A673 (cell line): ENCODE data around the gene GLRX3. TPM values are rescaled to one million over a fixed set of nuclear protein-coding genes. Genes with fewer than 3 reads are reported as not detected.
A peak's percentile ranks its signal among the peaks of the same experiment; 100 is the strongest.

Source experiments
- BruUV-seq: library from RNA; stranded (reverse); fragments of 400-500 nt; replicated peaks from 2 replicates; lab custom pipeline; 2021; lab: Mats Ljungman, UMichigan
- CTCF ChIA-PET: fragments of 300-600 bp; sonication (Branson Sonifier 250); formaldehyde crosslinking; loops from one replicate; lab custom pipeline; 2022; ENCODE audit warnings: antibody characterized with exemption; lab: Charles Lee
- POLR2A ChIA-PET: fragments of 300-600 bp; sonication (Branson Sonifier 250); formaldehyde crosslinking; loops from one replicate; lab custom pipeline; 2022; ENCODE audit warnings: antibody characterized with exemption; ENCODE audit not compliant: low non-redundant PET; lab: Charles Lee
- DNase-seq: peaks from one replicate; pipeline ENCODE4 v3.0.0-alpha.2; 2015; ENCODE audit warnings: low spot score
- H3K27ac ChIP-seq: fragments of 200-600 bp; sonication (generic); 2 replicates; pipeline ENCODE4 v1.5.1; 2016; ENCODE audit warnings: mixed run types, low read depth, mild to moderate bottlenecking, mixed read lengths, antibody characterized with exemption, low read length; ENCODE audit not compliant: poor library complexity, severe bottlenecking
- H3K27me3 ChIP-seq: fragments of 200-600 bp; sonication (generic); replicated peaks from 2 replicates; pipeline ENCODE4 v1.6.1; 2017; ENCODE audit warnings: mixed run types, low read depth, mild to moderate bottlenecking, mixed read lengths, antibody characterized with exemption, low read length; ENCODE audit not compliant: insufficient read depth, poor library complexity
- H3K36me3 ChIP-seq: fragments of 200-600 bp; sonication (generic); 2 replicates; pipeline ENCODE4 v1.6.1; 2016; ENCODE audit warnings: mixed run types, mild to moderate bottlenecking, mixed read lengths, antibody characterized with exemption, low read length; ENCODE audit not compliant: insufficient read depth, poor library complexity, severe bottlenecking
- H3K4me1 ChIP-seq: fragments of 200-600 bp; sonication (generic); 2 replicates; pipeline ENCODE4 v1.6.1; 2017; ENCODE audit warnings: mixed run types, mild to moderate bottlenecking, mixed read lengths, antibody characterized with exemption, low read length; ENCODE audit not compliant: insufficient read depth, poor library complexity, severe bottlenecking
- H3K4me3 ChIP-seq: fragments of 200-600 bp; sonication (generic); 2 replicates; pipeline ENCODE4 v1.5.1; 2016; ENCODE audit warnings: low read depth, mixed run types, mild to moderate bottlenecking, mixed read lengths, low read length; ENCODE audit not compliant: poor library complexity, severe bottlenecking
- H3K9me3 ChIP-seq: fragments of 200-600 bp; sonication (generic); 2 replicates; pipeline ENCODE4 v1.6.1; 2016; ENCODE audit warnings: mixed run types, low read depth, mild to moderate bottlenecking, mixed read lengths, antibody characterized with exemption, low read length; ENCODE audit not compliant: poor library complexity, severe bottlenecking
- CTCF ChIP-seq: fragments of 300-800, 200-600 bp; sonication (generic); conservative IDR thresholded peaks from 2 replicates; pipeline ENCODE4 v1.5.1; 2017; ENCODE audit warnings: low read depth, mild to moderate bottlenecking, antibody characterized with exemption, low read length, moderate library complexity, mixed read lengths
- EZH2 ChIP-seq: fragments of 200-600 bp; sonication (generic); IDR thresholded peaks from 2 replicates; pipeline ENCODE4 v1.6.1; 2017; ENCODE audit warnings: borderline replicate concordance, low read depth, mild to moderate bottlenecking, mixed read lengths, antibody characterized with exemption, low read length; ENCODE audit not compliant: poor library complexity, severe bottlenecking
- intact Hi-C: fragments of 100-400 bp; cut with micrococcal nuclease; formaldehyde crosslinking; loops from one replicate; pipeline ENCODE4 v1.10.0; 2022; ENCODE audit not compliant: unreplicated experiment
- total RNA-seq: library from RNA; stranded (reverse); gene quantifications from 2 replicates; pipeline ENCODE4 v1.2.3, GENCODE V29; 2021

The GLRX3 gene
- total RNA-seq, 1 experiment from 2014 or later = 197 TPM

GRCh38 chr10:130137659-130138478, 1.7 kb downstream of the GLRX3 start:
- intact Hi-C loops = no loop called here
- Histone ChIP-seq H3K27ac (no peak overlapping the region), H3K9me3 (no peaks in the 10 kb centered on the region), H3K36me3 (peaks cover 5% of the 10 kb centered on the region), H3K4me1 (peaks cover 20% of the 10 kb centered on the region), H3K4me3 (peak overlapping the region; percentile 99), H3K27me3 (no peaks in the 10 kb centered on the region)
- ChIA-PET POLR2A (interaction anchor here (0.6 kb wide), 1 partner anchor 1016 kb away, joined by 3 read pairs; no protein-coding TSS in a partner anchor), CTCF (interaction anchor here (0.8 kb wide), 1 partner anchor 28 kb away, joined by 4 read pairs; no protein-coding TSS in a partner anchor)
- no TSS peak for BruUV-seq
- no peak for TF ChIP-seq CTCF
- TF ChIP-seq EZH2 = no peak
- DNase-seq = no peak

GRCh38 chr10:130138479-130138866, 2.3 kb downstream of the GLRX3 start:
- peaks cover 20% of the 10 kb centered on the region for H3K4me1 ChIP-seq
- ChIA-PET POLR2A (no interaction called here), CTCF (no interaction called here)
- BruUV-seq = no TSS peak
- no peaks in the 10 kb centered on the region for H3K9me3 ChIP-seq
- H3K4me3 ChIP-seq = no peak overlapping the region
- intact Hi-C loops = no loop called here
- no peaks in the 10 kb centered on the region for H3K27me3 ChIP-seq
- no peak for DNase-seq
- TF ChIP-seq CTCF (no peak), EZH2 (no peak)
- H3K27ac ChIP-seq = no peak overlapping the region
- peaks cover 5% of the 10 kb centered on the region for H3K36me3 ChIP-seq

GRCh38 chr10:130140425-130140824, 4.2 kb downstream of the GLRX3 start:
- no peak for TF ChIP-seq CTCF
- TF ChIP-seq EZH2 = no peak
- BruUV-seq = no TSS peak
- ChIA-PET POLR2A (no interaction called here), CTCF (no interaction called here)
- peaks cover 20% of the 10 kb centered on the region for H3K4me1 ChIP-seq
- no peaks in the 10 kb centered on the region for H3K27me3 ChIP-seq
- DNase-seq = no peak
- peaks cover 5% of the 10 kb centered on the region for H3K36me3 ChIP-seq
- intact Hi-C loops = no loop called here
- no peak overlapping the region for H3K27ac ChIP-seq
- no peaks in the 10 kb centered on the region for H3K9me3 ChIP-seq
- no peak overlapping the region for H3K4me3 ChIP-seq
